Left colon (tissue), 2 donors: ENCODE measurements around the gene FKBP5. TPM values are rescaled to one million over a fixed set of nuclear protein-coding genes. Genes with fewer than 3 reads are reported as not detected.
"Not testable (repeated sequence)": the region's sequence is repeated elsewhere in the genome, so short reads cannot be mapped to it uniquely, and the experiment has no call there.

Source experiments
- ATAC-seq: fragments of 200-7000 bp; cut with Tn5 transposase; one replicate; pipeline ENCODE4 v1.9.1; 2020; ENCODE audit warnings: mild to moderate bottlenecking, moderate library complexity
- DNase-seq, 2 donors: peaks; one replicate each; pipeline ENCODE4 v3.0.0-alpha.2; 2020
- intact Hi-C, 2 donors: fragments of 100-400 bp; cut with DNase I in 1 of 2; cut with micrococcal nuclease in 1 of 2; formaldehyde crosslinking; loops; one replicate each; pipeline versions ENCODE4 v1.11.2 to v1.14.0; 2022; cut with DNase I, micrococcal nuclease
- total RNA-seq, 2 donors: library from RNA; stranded (reverse); fragmentation: NEBNext Ultra II Directional; extraction: Animal tissue kit (Norgen Biotek cat#: 25700); gene quantifications; one replicate each; pipeline ENCODE4 v1.2.1, GENCODE V29; 2021
- donor health status: DM: no; HTN: no; CAD: no.
- donor health status: DM: yes; HTN: yes; CAD: no.

Gene FKBP5
- total RNA-seq, 2 donors from 2014 or later, result 40.3 to 252 TPM

DNA sequence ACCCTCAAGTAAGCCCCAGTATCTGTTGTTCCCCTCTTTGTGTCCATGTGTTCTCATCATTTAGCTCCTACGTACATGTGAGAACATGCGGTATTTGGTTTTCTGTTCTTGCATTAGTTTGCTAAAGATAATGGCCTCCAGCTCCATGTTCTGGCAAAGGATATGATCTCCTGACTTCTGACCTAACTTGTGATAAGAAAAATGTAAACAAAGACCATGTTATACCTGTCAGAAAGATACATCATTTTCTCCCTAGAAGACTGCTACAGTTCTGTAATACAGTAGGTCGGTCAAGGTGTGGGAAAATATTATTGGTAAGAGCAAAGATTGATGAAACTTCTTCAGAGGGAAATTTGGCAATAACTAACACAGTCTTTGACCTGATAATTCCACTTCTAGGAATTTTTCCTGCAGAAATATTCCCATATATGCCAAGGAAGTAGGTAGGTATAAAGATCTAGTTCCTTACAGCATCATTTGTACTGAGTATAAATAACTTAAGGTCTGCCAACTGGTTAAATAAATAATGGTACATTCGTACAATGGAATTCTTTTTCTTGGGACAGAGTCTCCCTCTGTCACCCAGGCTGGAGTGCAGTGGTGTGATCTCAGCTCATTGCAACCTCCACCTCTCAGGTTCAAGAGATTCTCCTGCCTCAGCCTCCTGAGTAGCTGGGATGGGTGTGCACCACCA is 19.1 kb upstream of the FKBP5 start:
- no peak for DNase-seq
- intact Hi-C loops, result no loop called here
- ATAC-seq, result no peak

DNA sequence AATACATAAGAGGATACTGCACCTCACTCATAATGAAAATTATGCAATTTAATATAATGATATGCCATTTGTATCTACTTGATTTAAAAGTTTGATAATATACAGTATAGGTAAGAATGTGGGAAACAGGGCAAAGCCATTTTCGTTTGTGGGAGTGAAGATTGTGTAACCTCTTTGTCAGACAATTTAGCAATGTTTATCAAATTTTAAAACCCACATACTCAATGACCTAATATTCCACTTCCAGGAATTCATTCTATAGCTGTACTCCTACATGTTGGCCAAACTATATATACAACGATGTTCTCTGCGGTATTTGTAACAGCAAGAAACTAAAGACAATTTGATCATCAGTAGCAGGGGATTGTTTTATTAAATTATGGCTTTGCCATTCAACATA is 17.8 kb upstream of the FKBP5 start:
- no peak for DNase-seq
- ATAC-seq, result no peak
- intact Hi-C loops, result no loop called here

DNA sequence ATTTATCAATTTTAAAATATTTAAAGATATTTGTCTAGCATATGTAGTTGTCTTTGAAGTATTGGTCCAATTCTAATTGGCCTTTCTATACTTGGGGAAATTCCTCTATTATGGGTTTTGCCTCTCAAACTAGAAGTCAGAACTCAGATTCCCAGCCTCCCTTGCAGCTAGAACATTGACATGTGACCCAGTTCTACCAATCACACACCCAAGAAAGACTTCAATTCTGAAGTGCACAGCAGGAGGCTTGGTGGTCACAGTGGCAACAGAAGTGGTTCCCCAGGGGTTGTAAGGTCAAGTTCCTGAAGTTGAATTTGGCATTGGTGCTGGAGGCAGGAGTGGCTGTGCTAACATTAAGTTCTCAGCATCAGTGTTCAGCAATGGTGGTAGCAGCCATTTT is 14.8 kb upstream of the FKBP5 start:
- ATAC-seq (no peak), DNase-seq (no peak)
- intact Hi-C loops, result no loop called here

DNA sequence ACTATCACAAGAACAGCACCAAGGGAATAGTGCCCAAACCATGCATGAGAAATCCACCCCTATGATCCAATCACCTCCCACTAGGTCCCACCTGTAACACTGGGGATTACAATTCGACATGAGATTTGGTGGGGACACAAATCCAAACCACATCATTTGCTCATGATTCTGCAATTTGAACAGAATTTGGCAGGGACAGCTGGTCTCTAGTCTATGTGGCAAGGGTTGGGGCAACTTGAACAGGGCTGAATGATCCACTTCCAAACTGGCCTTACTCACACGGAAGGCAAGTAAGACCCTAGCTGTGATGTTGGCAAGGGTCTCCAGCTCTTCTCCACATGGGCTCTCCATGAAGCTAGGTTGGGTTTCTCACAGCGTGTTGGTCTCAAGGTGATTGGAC is 10.1 kb upstream of the FKBP5 start:
- intact Hi-C loops, result no loop called here
- no peak for DNase-seq
- no peak for ATAC-seq

DNA sequence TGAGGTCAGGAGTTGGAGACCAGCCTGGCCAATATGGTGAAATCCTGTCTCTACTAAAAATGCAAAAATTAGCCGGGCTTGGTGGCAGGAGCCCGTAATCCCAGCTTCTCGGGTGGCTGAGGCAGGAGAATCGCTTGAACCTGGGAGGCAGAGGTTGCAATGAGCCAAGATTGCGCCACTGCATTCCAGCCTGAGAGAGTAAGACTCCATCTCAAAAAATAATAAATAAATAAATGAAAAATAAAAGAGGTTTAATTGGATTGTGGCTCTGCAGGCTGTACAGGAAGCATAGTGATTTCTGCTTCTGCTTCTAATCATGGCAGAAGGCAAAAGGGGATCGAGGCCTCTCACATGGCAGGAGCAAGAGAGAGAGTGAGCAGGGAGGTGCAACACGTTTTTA is 9.7 kb upstream of the FKBP5 start:
- ATAC-seq, intact Hi-C loops, DNase-seq: not testable (repeated sequence)

DNA sequence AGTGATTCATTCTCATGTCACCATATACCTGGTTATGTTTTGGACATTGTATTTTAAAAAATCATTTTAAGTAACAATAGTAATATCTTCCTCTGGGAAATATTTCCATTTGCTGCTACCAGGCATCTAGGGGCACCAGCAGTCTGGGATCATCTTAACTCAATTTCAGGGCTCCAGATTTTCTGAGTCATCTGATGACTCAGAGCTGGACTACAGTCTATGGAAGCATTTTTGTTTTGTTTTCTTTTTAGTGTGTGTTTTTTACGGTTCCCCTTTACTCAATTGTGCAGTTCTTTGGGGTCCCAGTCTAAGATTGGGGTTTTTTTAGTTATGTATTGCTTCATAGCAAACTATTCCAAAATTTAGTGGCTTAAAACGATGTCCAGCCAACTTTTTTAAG is 5.7 kb upstream of the FKBP5 start:
- ATAC-seq (no peak), DNase-seq (no peak)
- intact Hi-C loops, result no loop called here

DNA sequence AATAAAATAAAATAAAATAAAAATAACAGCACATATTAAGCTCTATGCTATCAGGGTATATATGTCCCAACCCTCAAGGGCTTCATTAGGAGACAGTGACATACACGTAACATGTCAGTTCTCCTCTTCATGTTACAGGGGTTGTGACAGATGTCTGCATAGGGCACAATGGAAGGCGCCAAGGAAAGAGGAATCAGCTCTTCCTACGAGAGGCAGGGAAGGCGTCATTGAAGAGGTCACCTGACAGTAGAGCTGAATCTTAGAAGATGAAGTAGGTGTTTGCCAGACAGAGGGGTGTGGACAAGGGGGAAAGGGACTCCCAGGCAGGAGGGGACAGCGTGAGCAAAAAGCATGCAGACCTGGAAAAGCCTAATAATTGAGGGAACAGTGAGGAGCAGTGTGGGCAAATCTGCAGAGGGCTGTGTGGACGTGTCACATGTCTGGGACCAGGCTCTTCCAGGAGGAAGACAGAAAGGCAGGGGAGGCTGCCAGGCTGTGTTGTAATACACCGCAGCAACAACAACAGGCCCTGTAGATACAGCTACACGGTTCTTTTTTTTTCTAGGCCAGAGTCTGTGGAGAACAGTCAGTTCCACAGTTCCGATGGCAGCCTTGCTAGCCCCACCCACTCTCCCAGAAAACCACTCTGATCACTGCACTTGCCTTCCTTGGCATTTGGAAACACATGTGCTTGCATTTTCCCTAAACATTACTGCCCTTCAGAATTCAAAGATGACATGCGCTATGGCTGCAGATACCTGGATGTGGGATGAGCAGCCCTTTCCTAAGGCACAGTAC is 2.5 kb upstream of the FKBP5 start:
- no peak for ATAC-seq
- intact Hi-C loops, result no loop called here
- DNase-seq, result peak; percentile 40 to 86

DNA sequence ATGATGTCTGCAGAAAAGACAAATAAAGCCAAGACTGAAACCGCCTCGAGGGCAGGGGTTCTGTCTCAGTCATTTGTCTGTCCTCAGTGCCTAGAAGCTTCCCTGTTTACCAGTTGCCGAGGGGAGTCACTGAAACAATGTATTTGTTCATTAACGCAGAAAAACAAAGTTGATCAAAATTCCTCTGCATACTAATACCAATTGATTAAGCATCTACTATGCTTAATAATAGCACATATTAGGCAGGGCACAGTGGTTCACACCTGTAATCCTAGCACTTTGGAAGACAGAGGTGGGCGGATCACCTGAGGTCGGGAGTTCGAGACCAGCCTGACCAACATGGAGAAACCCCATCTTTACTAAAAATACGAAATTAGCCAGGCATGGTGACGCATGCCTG is 1.8 kb upstream of the FKBP5 start:
- intact Hi-C loops, result no loop called here
- DNase-seq (no peak), ATAC-seq (no peak)

DNA sequence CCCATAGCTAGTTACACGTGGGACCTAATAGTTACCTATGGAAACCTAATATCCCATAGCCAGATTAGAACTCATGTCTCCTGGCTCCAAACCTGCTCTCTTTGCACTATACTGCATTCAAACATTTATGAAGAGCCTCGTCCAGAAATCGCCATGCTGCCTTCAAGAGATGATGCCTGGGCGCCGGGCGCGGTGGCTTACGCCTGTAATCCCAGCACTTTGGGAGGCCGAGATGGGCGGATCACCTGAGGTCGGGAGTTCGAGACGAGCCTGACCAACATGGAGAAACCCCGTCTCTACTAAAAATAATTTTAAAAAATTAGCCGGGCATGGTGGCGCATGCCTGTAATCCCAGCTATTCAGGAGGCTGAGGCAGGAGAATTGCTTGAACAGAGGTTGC is 1.3 kb upstream of the FKBP5 start:
- intact Hi-C loops, DNase-seq, ATAC-seq: not testable (repeated sequence)

DNA sequence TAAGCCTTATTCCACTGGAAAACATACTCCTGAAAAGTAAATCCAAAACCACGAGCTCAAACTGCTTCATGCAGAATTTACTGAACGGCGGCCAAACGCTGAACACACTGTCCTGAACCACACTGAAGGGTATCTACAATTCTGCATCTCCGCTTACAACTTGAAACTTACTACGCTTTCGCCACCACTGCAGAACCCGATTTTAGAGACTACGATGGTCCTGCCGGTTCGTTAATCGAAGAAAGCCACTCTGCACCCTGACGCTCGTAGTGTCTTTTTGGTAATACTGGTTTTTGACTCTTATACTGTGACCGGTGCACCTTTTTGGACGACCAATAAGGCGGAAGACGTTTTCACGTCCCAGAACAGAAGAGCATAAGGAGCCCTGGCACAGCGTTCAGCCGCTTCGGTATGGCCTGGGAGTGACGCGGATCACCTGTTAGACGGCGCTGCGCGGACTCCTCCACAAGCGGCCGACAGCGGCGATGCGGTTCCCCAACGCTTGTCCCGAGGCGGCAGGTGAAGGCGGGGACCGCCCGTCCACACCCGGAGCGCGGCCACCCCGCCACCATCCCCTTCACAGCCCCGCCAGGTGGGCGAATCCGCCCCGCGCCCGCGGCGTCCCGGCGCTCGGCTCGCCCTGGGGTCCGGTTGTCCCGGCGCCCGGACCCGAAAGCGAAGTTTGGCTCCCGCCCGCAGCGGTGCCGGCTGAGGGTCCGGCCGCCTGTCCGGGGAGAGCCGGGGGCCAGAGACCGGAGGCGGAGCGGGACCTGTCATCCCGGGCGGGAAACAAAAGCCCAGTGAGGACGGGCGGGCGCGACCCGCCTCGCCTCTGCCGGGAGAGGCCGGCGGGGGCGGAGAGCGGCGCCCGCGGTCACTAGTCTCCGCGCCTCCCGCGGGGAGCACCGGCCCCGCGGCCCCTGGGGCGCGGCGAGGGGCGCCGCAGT is 784 bp downstream of the FKBP5 start:
- intact Hi-C loops, result loop anchor here in 1 of 2 donors (5.0 kb wide), 1 partner anchor 39 kb away; no protein-coding TSS in a partner anchor
- peak; percentile 68 to 81 for DNase-seq
- peak; percentile 75 for ATAC-seq

DNA sequence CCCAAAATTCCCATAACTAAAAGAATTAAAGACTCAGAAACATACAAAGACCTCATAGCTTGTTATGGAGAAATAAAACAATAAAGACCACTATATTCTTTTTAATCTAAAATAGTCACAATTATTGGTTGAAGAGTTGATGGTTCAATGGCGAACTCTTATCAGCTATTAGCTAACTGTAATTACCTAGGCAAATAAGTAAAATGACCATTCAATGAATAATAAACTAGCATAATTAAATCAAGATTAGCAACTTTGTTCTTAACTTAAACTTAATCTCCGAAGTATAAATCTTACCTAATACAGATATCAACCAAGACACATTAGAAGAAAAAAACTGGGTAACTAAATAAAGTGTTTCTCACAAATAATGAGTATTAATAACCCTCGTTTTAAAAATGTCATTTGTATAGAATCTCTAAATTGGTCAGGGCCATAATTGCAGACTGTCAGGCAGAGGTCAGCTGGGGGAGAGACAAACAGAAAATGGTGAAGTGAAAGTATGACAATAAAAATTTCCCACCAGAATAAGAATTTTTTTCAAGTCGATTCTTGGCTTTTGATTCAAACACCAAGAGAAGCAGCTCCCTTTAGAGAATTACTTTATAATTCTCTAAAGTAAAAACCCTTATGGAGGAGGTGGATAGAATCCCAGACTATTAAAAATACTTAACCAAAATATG is 1.7 kb downstream of the FKBP5 start:
- DNase-seq (no peak), ATAC-seq (no peak)
- intact Hi-C loops, result loop anchor here in 1 of 2 donors (5.0 kb wide), 1 partner anchor 40 kb away; no protein-coding TSS in a partner anchor

DNA sequence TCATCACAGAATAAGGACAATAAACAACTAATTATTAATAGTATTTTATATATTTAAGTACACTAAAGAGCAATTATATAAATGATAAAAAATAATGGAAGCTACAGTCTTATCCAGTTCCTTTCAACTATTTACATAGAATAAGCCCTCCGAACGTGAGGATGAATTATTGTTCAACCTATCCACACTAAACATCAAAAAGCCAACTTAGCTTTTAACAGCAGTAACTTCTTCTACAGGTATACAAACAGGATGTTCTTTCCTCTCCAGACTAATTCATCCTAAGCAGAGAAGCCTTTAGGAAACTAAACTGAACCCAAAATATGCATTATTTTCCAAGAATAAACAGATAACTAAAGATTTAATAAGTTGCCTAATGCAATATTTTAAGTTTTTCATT is 2.3 kb downstream of the FKBP5 start:
- intact Hi-C loops, result loop anchor here in 1 of 2 donors (5.0 kb wide), 1 partner anchor 41 kb away; no protein-coding TSS in a partner anchor
- ATAC-seq (no peak), DNase-seq (no peak)

DNA sequence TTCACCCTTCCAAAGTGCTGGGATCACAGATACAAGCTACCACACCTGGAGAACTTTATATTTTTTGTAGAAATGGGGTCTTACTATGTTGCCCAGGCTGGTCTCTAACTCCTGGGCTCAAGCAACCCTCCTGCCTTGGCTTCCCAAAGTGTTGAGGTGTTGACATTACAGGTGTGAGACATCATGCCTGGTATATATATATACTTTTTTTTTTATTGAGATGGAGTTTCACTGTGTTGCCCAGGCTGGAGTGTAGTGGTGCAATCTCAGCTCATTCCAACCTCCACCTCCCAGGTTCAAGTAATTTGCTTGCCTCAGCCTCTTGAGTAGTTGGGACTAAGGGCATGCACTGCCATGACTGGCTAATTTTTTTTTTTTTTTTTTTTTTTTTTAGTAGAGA is 5.4 kb downstream of the FKBP5 start:
- DNase-seq, result no peak
- ATAC-seq, result no peak
- intact Hi-C loops, result no loop called here

DNA sequence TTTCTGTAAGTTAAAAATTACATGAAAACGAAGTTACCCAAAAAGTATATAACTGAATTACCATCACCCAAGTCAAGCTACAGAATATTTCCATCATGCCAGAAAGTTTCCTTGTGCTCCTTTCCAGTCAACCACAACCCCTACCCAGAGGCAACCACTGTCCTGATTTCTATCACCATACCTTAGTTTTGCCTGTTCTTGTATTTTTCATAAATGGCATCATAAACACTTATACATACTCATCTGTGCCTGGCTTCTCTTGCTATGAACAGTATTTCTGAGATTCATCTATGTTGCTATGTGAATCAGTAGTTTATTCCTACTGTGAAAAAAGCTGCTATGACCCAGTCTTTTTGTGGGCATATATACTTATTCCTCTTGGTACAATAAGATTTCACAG is 7.4 kb downstream of the FKBP5 start:
- DNase-seq, result no peak
- no peak for ATAC-seq
- intact Hi-C loops, result no loop called here

DNA sequence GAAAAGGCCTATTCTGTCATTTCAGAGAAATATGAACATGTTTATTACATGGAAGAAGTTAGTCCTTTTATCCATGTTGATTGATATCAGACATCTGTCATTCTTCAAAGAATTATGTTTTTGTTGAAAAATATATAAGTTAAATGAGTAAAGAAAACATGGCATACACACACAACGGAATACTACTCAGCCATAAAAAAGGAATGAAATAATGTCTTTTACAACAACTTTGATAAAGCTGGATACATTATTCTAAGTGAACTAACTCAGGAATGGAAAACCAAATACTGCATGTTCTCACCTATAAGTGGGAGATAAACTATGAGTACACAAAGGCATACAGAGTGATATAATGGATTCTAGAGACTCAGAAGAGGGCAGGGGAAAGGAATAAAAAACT is 9.3 kb downstream of the FKBP5 start:
- intact Hi-C loops, result loop anchor here in 1 of 2 donors (10.0 kb wide), 1 partner anchor 55 kb away; no protein-coding TSS in a partner anchor
- no peak for DNase-seq
- no peak for ATAC-seq

DNA sequence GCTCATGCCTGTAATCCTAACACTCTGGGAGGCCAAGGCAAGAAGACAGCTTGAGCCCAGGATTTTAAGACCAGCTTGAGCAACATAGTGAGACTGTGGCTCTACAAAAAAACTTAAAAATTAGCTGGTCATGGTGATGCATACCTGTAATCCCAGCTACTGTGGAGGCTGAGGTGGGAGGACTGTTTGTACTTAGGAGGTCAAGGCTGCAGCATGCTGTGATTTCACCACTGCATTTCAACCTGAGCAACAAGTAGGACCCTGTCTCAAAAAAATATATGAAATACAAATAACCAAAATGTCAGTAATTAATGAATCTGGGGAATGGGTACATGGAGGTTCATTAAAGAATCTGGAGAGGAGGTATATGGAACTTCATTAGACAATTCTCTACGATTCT is 9.9 kb downstream of the FKBP5 start:
- intact Hi-C loops, result loop anchor here in 1 of 2 donors (10.0 kb wide), 1 partner anchor 54 kb away; no protein-coding TSS in a partner anchor
- no peak for ATAC-seq
- DNase-seq, result no peak

DNA sequence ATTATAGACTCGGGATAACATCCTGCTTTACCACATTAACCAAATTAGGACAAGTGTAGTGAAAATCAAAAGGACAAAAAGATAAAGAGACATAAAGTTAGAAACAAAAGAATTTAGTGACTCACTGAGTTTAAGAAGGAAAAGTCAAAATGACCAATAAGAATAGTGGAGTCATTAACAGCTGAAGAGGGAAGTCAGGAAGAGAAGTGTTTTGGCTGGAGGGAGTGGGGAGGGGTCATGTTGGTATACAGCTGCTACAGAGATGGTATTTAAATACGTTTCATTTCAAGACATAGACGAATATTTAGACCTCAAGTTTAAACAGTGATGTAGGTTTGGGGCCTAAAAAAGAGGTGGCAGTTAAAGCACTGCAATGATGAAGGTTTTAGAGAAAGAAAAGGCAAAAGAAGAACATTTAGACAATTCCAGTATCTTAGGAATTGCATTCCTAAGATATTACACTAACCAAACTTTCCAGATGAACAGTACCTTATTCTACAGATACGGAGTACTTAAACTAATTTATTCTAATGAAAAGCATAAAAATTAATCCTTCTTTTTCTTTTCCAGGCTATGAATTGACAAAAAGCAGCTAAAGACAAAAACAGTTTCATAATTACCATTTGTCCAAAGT is 10.6 kb downstream of the FKBP5 start:
- intact Hi-C loops, result loop anchor here in 1 of 2 donors (10.0 kb wide), 1 partner anchor 53 kb away; no protein-coding TSS in a partner anchor
- ATAC-seq (no peak), DNase-seq (no peak)

DNA sequence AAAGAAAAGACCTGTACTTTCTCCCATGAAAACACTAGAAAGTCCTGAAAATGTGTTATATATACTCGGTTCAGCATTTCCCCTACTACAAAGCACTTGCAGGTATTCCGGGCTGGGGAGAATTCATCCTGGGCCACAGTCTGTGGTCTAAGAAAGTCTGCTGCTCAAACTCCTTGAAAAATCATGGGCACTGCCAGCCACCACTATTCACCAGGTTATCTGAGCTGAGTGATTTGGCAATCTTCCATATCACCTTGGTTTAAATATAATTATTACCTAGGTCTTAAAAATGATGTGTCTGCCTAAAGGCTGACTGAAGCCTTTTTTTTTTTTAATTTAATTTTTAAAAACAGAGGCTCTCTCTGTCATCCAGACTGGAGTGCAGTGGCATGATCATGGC is 11.3 kb downstream of the FKBP5 start:
- DNase-seq (no peak), ATAC-seq (peak; percentile 33)
- intact Hi-C loops, result loop anchor here in 1 of 2 donors (10.0 kb wide), 1 partner anchor 53 kb away; no protein-coding TSS in a partner anchor
